NB4 (cell line): ENCODE results near the gene GTF2A1L.

Experiments
- CTCF ChIP-seq: IDR thresholded peaks from one replicate; pipeline ENCODE4 v1.5.1; 2012; ENCODE audit warnings: low read depth, low read length
- POLR2A ChIP-seq: IDR thresholded peaks from 2 replicates; pipeline ENCODE4 v1.6.1; 2011; ENCODE audit warnings: mild to moderate bottlenecking; ENCODE audit not compliant: insufficient read length; ENCODE audit errors: extremely low read depth

- TF ChIP-seq POLR2A (no peak), CTCF (no peak)
Measured at GRCh38 chr2:48586433-48586832, 31.2 kb upstream of the GTF2A1L start.
